HEK293 (cell line): ENCODE results near the gene GPR146.

ENCODE experiments used
- CTCF ChIA-PET: fragments of 350-600 bp; formaldehyde crosslinking; extraction: SDS; loops from one replicate; lab custom pipeline; 2021; ENCODE audit warnings: antibody characterized with exemption; lab: Yijun Ruan, JAX
- POLR2A ChIA-PET: fragments of 300-600 bp; formaldehyde crosslinking; extraction: SDS; loops from one replicate; lab custom pipeline; 2020; ENCODE audit warnings: antibody characterized with exemption, inconsistent platforms; lab: Yijun Ruan, JAX
- H3K27ac ChIP-seq: fragments of 200-500 bp; sonication (Bioruptor generic); 2 replicates; pipeline ENCODE4 v1.5.1; 2014; ENCODE audit warnings: low read depth, low read length, control low read depth, inconsistent platforms; ENCODE audit errors: extremely low read depth
- H3K36me3 ChIP-seq, 2 experiments: fragments of 200-500 bp in 1 of 2; sonication (Bioruptor generic) in 1 of 2; 1 replicate in 1 of 2; 2 replicates in 1 of 2; pipeline ENCODE4 v1.5.1; 2014 to 2017; ENCODE audit warnings: inconsistent platforms in 2 of 2, low read length in 2 of 2; ENCODE audit not compliant: control insufficient read depth in 2 of 2, insufficient read depth in 1 of 2
- H3K4me1 ChIP-seq: fragments of 200-500 bp; sonication (Bioruptor generic); 2 replicates; pipeline ENCODE4 v1.5.1; 2014; ENCODE audit warnings: mild to moderate bottlenecking, low read length, inconsistent platforms; ENCODE audit not compliant: control insufficient read depth, insufficient read depth
- H3K4me3 ChIP-seq: 2 replicates; pipeline ENCODE4 v1.5.1; 2011; ENCODE audit warnings: low read depth, mild to moderate bottlenecking, control low read depth, low read length, moderate library complexity
- H3K9me3 ChIP-seq: fragments of 200-500 bp; sonication (Bioruptor generic); 2 replicates; pipeline ENCODE4 v1.5.1; 2014; ENCODE audit warnings: low read depth, low read length, inconsistent platforms; ENCODE audit not compliant: control insufficient read depth, insufficient read depth
- OVOL3 ChIP-seq: fragments of 450-650 bp; formaldehyde crosslinking; IDR thresholded peaks from 2 replicates; pipeline ENCODE4 v1.5.1; 2016; ENCODE audit warnings: missing biosample characterization, missing genetic modification characterization
- SALL2 ChIP-seq: fragments of 450-650 bp; formaldehyde crosslinking; IDR thresholded peaks from 2 replicates; pipeline ENCODE4 v1.5.0; 2017; ENCODE audit warnings: missing biosample characterization, mild to moderate bottlenecking, missing genetic modification characterization, borderline replicate concordance
- ZNF10 ChIP-seq: fragments of 450-650 bp; formaldehyde crosslinking; IDR thresholded peaks from 2 replicates; pipeline ENCODE4 v1.5.1; 2017; ENCODE audit warnings: missing biosample characterization, missing genetic modification characterization
- ZNF239 ChIP-seq: fragments of 450-650 bp; formaldehyde crosslinking; IDR thresholded peaks from 2 replicates; pipeline ENCODE4 v1.5.1; 2016; ENCODE audit warnings: missing biosample characterization, missing genetic modification characterization
- ZNF248 ChIP-seq: fragments of 450-650 bp; formaldehyde crosslinking; IDR thresholded peaks from 2 replicates; pipeline ENCODE4 v1.5.1; 2017; ENCODE audit warnings: missing biosample characterization, missing genetic modification characterization
- ZNF473 ChIP-seq: fragments of 450-650 bp; formaldehyde crosslinking; IDR thresholded peaks from 2 replicates; pipeline ENCODE4 v1.5.1; 2017; ENCODE audit warnings: missing biosample characterization, missing genetic modification characterization
- ZNF544 ChIP-seq: fragments of 450-650 bp; formaldehyde crosslinking; IDR thresholded peaks from 2 replicates; pipeline ENCODE4 v1.5.0; 2017; ENCODE audit warnings: missing biosample characterization, missing genetic modification characterization
- ZNF623 ChIP-seq: fragments of 450-650 bp; formaldehyde crosslinking; IDR thresholded peaks from 2 replicates; pipeline ENCODE4 v1.5.1; 2016; ENCODE audit warnings: missing biosample characterization, missing genetic modification characterization
- ZNF707 ChIP-seq: fragments of 450-650 bp; formaldehyde crosslinking; IDR thresholded peaks from 2 replicates; pipeline ENCODE4 v1.5.1; 2016; ENCODE audit warnings: missing biosample characterization, missing genetic modification characterization
- ZNF830 ChIP-seq: fragments of 450-650 bp; IDR thresholded peaks from 2 replicates; pipeline ENCODE4 v1.5.0; 2018; ENCODE audit warnings: missing biosample characterization, missing genetic modification characterization, low read depth, mild to moderate bottlenecking, moderate library complexity
- TF ChIP-seq, protein P1 (sequence below): fragments of 450-650 bp; formaldehyde crosslinking; IDR thresholded peaks from 2 replicates; pipeline ENCODE4 v1.5.1; 2016; ENCODE audit warnings: missing biosample characterization, missing genetic modification characterization
- TF ChIP-seq, protein P2 (sequence below): fragments of 450-650 bp; formaldehyde crosslinking; IDR thresholded peaks from 2 replicates; pipeline ENCODE4 v1.5.1; 2016; ENCODE audit warnings: missing biosample characterization, missing genetic modification characterization
- TF ChIP-seq, protein P3 (sequence below): fragments of 450-650 bp; formaldehyde crosslinking; IDR thresholded peaks from 2 replicates; pipeline ENCODE4 v1.5.1; 2016; ENCODE audit warnings: missing biosample characterization, missing genetic modification characterization, borderline replicate concordance
- TF ChIP-seq, protein P4 (sequence below): fragments of 450-650 bp; formaldehyde crosslinking; IDR thresholded peaks from 2 replicates; pipeline ENCODE4 v1.5.1; 2017; ENCODE audit warnings: missing biosample characterization, mild to moderate bottlenecking, missing genetic modification characterization, moderate library complexity
- TF ChIP-seq, protein P5 (sequence below): fragments of 450-650 bp; formaldehyde crosslinking; optimal IDR thresholded peaks from 2 replicates; pipeline ENCODE3; 2016; ENCODE audit warnings: missing biosample characterization, mild to moderate bottlenecking, missing genetic modification characterization
- TF ChIP-seq, protein P6 (sequence below): sonication (generic); formaldehyde crosslinking; IDR thresholded peaks from 2 replicates; pipeline ENCODE4 v1.8.1; 2022; ENCODE audit warnings: mild to moderate bottlenecking, moderate library complexity, missing genetic modification reagents
- TF ChIP-seq, protein P7 (sequence below): fragments of 450-650 bp; formaldehyde crosslinking; IDR thresholded peaks from 2 replicates; pipeline ENCODE4 v1.5.1; 2016; ENCODE audit warnings: missing biosample characterization, missing genetic modification characterization
- TF ChIP-seq, protein P8 (sequence below): fragments of 450-650 bp; formaldehyde crosslinking; IDR thresholded peaks from 2 replicates; pipeline ENCODE4 v1.5.1; 2016; ENCODE audit warnings: missing biosample characterization, missing genetic modification characterization

GPR146 gene

DNA sequence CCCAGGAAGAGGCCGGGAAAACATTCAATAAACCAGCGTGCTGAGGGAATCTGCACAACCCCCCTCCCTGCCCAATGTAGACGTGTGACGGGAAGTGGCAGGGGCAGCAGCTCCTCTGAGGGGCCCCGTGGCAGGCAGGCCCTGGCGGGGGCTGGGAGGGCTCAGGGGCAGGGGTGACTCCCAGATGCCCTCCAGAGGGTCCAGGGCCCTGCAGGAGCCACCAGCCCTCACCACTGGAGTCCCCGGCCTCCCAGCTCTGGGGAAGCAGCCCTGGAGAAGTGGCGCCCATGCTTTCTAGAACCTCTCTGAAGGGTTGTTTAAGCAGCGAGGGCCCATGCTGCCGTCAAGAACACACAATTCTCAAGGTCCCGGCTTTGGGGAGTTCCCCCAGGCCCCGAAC is 35.2 kb downstream of the GPR146 start:
- no peaks in the 10 kb centered on the region for H3K9me3 ChIP-seq
- ChIA-PET POLR2A (no interaction called here), CTCF (interaction anchor here (0.6 to 1.8 kb wide), 4 partner anchors 14 to 759 kb away, joined by 3 to 8 read pairs (median 4); no protein-coding TSS in a partner anchor)
- H3K36me3 ChIP-seq: no peaks in the 10 kb centered on the region
- H3K27ac ChIP-seq: no peak overlapping the region
- peaks cover 8% of the 10 kb centered on the region for H3K4me1 ChIP-seq
- TF ChIP-seq, protein P1, sequence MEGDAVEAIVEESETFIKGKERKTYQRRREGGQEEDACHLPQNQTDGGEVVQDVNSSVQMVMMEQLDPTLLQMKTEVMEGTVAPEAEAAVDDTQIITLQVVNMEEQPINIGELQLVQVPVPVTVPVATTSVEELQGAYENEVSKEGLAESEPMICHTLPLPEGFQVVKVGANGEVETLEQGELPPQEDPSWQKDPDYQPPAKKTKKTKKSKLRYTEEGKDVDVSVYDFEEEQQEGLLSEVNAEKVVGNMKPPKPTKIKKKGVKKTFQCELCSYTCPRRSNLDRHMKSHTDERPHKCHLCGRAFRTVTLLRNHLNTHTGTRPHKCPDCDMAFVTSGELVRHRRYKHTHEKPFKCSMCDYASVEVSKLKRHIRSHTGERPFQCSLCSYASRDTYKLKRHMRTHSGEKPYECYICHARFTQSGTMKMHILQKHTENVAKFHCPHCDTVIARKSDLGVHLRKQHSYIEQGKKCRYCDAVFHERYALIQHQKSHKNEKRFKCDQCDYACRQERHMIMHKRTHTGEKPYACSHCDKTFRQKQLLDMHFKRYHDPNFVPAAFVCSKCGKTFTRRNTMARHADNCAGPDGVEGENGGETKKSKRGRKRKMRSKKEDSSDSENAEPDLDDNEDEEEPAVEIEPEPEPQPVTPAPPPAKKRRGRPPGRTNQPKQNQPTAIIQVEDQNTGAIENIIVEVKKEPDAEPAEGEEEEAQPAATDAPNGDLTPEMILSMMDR (tag by site-specific recombination): no peak
- TF ChIP-seq SALL2 (no peak), OVOL3 (no peak), ZNF623 (tag by site-specific recombination) (no peak), ZNF10 (tag by site-specific recombination) (no peak), ZNF473 (tag by site-specific recombination) (no peak), ZNF544 (tag by site-specific recombination) (no peak), ZNF239 (tag by site-specific recombination) (no peak), ZNF248 (tag by site-specific recombination) (no peak), ZNF830 (tag by site-specific recombination) (no peak), ZNF707 (tag by site-specific recombination) (no peak)
- TF ChIP-seq, protein P2, sequence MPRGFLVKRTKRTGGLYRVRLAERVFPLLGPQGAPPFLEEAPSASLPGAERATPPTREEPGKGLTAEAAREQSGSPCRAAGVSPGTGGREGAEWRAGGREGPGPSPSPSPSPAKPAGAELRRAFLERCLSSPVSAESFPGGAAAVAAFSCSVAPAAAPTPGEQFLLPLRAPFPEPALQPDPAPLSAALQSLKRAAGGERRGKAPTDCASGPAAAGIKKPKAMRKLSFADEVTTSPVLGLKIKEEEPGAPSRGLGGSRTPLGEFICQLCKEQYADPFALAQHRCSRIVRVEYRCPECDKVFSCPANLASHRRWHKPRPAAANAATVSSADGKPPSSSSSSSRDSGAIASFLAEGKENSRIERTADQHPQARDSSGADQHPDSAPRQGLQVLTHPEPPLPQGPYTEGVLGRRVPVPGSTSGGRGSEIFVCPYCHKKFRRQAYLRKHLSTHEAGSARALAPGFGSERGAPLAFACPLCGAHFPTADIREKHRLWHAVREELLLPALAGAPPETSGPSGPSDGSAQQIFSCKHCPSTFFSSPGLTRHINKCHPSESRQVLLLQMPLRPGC (tag by site-specific recombination): no peak
- TF ChIP-seq, protein P3, sequence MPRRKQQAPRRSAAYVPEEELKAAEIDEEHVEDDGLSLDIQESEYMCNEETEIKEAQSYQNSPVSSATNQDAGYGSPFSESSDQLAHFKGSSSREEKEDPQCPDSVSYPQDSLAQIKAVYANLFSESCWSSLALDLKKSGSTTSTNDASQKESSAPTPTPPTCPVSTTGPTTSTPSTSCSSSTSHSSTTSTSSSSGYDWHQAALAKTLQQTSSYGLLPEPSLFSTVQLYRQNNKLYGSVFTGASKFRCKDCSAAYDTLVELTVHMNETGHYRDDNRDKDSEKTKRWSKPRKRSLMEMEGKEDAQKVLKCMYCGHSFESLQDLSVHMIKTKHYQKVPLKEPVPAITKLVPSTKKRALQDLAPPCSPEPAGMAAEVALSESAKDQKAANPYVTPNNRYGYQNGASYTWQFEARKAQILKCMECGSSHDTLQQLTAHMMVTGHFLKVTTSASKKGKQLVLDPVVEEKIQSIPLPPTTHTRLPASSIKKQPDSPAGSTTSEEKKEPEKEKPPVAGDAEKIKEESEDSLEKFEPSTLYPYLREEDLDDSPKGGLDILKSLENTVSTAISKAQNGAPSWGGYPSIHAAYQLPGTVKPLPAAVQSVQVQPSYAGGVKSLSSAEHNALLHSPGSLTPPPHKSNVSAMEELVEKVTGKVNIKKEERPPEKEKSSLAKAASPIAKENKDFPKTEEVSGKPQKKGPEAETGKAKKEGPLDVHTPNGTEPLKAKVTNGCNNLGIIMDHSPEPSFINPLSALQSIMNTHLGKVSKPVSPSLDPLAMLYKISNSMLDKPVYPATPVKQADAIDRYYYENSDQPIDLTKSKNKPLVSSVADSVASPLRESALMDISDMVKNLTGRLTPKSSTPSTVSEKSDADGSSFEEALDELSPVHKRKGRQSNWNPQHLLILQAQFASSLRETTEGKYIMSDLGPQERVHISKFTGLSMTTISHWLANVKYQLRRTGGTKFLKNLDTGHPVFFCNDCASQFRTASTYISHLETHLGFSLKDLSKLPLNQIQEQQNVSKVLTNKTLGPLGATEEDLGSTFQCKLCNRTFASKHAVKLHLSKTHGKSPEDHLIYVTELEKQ (tag by site-specific recombination): no peak
- TF ChIP-seq, protein P4, sequence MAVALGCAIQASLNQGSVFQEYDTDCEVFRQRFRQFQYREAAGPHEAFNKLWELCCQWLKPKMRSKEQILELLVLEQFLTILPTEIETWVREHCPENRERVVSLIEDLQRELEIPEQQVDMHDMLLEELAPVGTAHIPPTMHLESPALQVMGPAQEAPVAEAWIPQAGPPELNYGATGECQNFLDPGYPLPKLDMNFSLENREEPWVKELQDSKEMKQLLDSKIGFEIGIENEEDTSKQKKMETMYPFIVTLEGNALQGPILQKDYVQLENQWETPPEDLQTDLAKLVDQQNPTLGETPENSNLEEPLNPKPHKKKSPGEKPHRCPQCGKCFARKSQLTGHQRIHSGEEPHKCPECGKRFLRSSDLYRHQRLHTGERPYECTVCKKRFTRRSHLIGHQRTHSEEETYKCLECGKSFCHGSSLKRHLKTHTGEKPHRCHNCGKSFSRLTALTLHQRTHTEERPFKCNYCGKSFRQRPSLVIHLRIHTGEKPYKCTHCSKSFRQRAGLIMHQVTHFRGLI (tag by site-specific recombination): no peak
- TF ChIP-seq, protein P5, sequence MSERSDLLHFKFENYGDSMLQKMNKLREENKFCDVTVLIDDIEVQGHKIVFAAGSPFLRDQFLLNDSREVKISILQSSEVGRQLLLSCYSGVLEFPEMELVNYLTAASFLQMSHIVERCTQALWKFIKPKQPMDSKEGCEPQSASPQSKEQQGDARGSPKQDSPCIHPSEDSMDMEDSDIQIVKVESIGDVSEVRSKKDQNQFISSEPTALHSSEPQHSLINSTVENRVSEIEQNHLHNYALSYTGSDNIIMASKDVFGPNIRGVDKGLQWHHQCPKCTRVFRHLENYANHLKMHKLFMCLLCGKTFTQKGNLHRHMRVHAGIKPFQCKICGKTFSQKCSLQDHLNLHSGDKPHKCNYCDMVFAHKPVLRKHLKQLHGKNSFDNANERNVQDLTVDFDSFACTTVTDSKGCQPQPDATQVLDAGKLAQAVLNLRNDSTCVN: no peak
- TF ChIP-seq, protein P6, sequence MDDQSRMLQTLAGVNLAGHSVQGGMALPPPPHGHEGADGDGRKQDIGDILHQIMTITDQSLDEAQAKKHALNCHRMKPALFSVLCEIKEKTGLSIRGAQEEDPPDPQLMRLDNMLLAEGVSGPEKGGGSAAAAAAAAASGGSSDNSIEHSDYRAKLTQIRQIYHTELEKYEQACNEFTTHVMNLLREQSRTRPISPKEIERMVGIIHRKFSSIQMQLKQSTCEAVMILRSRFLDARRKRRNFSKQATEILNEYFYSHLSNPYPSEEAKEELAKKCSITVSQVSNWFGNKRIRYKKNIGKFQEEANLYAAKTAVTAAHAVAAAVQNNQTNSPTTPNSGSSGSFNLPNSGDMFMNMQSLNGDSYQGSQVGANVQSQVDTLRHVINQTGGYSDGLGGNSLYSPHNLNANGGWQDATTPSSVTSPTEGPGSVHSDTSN: no peak
- TF ChIP-seq, protein P7, sequence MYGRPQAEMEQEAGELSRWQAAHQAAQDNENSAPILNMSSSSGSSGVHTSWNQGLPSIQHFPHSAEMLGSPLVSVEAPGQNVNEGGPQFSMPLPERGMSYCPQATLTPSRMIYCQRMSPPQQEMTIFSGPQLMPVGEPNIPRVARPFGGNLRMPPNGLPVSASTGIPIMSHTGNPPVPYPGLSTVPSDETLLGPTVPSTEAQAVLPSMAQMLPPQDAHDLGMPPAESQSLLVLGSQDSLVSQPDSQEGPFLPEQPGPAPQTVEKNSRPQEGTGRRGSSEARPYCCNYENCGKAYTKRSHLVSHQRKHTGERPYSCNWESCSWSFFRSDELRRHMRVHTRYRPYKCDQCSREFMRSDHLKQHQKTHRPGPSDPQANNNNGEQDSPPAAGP (tag by site-specific recombination): no peak
- TF ChIP-seq, protein P8, sequence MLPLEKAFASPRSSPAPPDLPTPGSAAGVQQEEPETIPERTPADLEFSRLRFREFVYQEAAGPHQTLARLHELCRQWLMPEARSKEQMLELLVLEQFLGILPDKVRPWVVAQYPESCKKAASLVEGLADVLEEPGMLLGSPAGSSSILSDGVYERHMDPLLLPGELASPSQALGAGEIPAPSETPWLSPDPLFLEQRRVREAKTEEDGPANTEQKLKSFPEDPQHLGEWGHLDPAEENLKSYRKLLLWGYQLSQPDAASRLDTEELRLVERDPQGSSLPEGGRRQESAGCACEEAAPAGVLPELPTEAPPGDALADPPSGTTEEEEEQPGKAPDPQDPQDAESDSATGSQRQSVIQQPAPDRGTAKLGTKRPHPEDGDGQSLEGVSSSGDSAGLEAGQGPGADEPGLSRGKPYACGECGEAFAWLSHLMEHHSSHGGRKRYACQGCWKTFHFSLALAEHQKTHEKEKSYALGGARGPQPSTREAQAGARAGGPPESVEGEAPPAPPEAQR: no peak
- H3K4me3 ChIP-seq: no peak overlapping the region
